ENCODE data around the gene LRRC75A. TPM values are rescaled to one million over a fixed set of nuclear protein-coding genes. Genes with fewer than 3 reads are reported as not detected.

The LRRC75A gene
- polyA plus RNA-seq, 1 donor (not counting 4 experiments of a cell fraction or from before 2014, with no cell fraction given) = not detected

Small RNA genes lying within 50 kb of the gene (small RNA-seq; reads per million reads assigned to genes)
- 0 reads per million in 3 experiments for gene SNORD49A (ENCODE audit: insufficient read length in 3 of 3, low read depth in 3 of 3, low replicate concordance in 1 of 3)
- 0 reads per million in 3 experiments for gene SNORD65 (ENCODE audit: insufficient read length in 3 of 3, low read depth in 3 of 3, low replicate concordance in 1 of 3)

Other genes starting within 250 kb of the LRRC75A start
- gene CENPV, start 138.7 kb downstream of the LRRC75A start, polyA plus RNA-seq = 0.58 to 1.7 TPM (median 1.5 TPM) in 3 replicates
- 533 to 846 TPM (median 762 TPM) in 3 replicates for gene UBB, start 111.1 kb downstream of the LRRC75A start, polyA plus RNA-seq
- 0.05 to 0.09 TPM (median 0.09 TPM) in 3 replicates for gene TRPV2, start 76.6 kb downstream of the LRRC75A start, polyA plus RNA-seq
- gene ZNF287, start 77.0 kb upstream of the LRRC75A start, polyA plus RNA-seq = 6.0 to 7.3 TPM (median 7.0 TPM) in 3 replicates
- 1.3 to 2.1 TPM (median 2.0 TPM) in 3 replicates for gene ZNF624, start 161.7 kb upstream of the LRRC75A start, polyA plus RNA-seq
- gene CCDC144A, start 198.0 kb upstream of the LRRC75A start, polyA plus RNA-seq = 0.26 to 0.53 TPM (median 0.30 TPM) in 3 replicates

All from keratinocyte (primary cell).